ENCODE data around the gene C2orf72.
"Not testable (repeated sequence)": the region's sequence is repeated elsewhere in the genome, so short reads cannot be mapped to it uniquely, and the experiment has no call there.

Gene C2orf72

DNA sequence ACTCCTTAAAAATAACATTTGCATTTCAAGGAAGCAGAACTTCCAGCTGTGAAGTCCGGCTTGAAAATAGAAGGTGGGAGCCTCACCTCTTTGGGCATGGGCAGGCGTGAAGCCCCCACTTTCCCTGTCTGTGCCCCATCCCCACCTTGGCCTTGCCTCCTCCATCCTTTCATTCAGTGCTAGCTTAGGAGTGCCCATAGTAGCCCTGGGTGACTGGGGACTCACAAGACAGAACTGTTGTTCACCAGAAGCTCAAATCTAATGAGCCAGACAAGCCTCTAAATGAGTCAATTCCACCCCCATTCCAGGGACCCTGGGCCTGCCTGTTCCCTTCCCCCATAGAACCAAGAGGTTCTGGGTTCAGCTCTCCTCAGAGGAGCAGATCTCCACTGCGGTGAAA is 21.4 kb upstream of the C2orf72 start:
- Histone ChIP-seq H3K27ac (ENCODE audit: low read length) (no peak overlapping the region), H3K27me3 (ENCODE audit: insufficient read depth, low read length) (peaks cover 9% of the 10 kb centered on the region; the same call in 1 of the 2 replicates), H3K9me3 (ENCODE audit: insufficient read depth, low read depth, low read length) (no peaks in the 10 kb centered on the region), H3K4me3 (ENCODE audit: low read length) (no peak overlapping the region), H3K36me3 (ENCODE audit: insufficient read depth, low read depth, low read length) (no peaks in the 10 kb centered on the region), H3K4me1 (ENCODE audit: insufficient read depth, low read length) (peaks cover 11% of the 10 kb centered on the region; the same call in 1 of the 2 replicates), H3K9ac (ENCODE audit: low read depth, low read length) (no peak overlapping the region)

DNA sequence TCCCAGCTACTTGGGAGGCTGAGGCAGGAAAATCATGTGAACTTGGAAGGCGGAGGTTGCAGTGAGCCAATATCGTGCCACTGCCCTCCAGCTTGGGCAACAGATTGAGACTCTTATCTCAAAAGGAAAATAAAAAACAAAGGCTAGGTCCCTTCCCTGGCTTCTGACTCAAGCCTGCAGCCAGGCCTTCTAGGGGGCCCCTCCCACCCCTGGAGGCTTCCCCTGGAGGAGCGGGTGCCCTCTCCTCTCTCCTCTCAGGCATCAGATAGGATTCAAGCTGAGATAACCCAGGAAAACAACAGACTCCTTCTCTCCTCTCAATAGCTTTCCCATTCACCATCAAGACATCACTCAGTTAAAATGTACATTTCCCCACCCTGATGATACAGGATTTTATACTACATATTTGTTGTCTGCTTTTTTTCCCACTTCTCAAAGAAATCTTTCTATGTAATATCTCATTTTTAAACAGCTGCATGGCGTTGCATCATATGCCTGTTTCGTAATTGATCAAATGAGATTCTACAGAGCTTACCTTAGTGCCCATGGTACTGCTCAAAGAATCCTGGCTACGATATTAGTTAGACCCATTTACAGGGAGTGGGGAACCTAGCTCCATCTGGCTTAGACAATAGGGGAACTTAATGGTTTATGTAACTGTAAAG is 20.6 kb upstream of the C2orf72 start:
- peaks cover 9% of the 10 kb centered on the region; the same call in 1 of the 2 replicates for H3K27me3 ChIP-seq (ENCODE audit: insufficient read depth, low read length)

DNA sequence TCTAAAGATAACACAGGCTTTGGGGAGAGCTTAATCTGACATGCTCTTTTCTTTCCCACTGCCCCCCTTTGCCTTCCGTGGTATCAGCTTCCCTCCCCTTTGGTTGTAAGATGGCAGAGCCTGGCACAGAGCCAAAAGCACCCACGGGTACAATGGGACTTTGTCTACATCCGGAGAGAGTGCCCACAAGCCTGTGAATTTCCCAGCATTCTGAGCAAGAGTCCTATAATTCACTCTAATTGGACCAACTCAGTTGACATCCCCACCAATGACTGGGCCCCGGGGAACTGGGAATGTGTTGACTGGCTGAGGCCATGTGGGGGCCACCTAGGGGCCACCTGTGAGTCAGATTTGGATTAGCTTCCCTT is 20.1 kb upstream of the C2orf72 start:
- H3K36me3 ChIP-seq (ENCODE audit: insufficient read depth, low read depth, low read length), result no peaks in the 10 kb centered on the region
- H3K4me1 ChIP-seq (ENCODE audit: insufficient read depth, low read length), result peaks cover 11% of the 10 kb centered on the region; the same call in 1 of the 2 replicates
- H3K9ac ChIP-seq (ENCODE audit: low read depth, low read length), result no peak overlapping the region
- no peaks in the 10 kb centered on the region for H3K9me3 ChIP-seq (ENCODE audit: insufficient read depth, low read depth, low read length)
- H3K27me3 ChIP-seq (ENCODE audit: insufficient read depth, low read length), result peaks cover 9% of the 10 kb centered on the region; the same call in 1 of the 2 replicates
- H3K4me3 ChIP-seq (ENCODE audit: low read length), result no peak overlapping the region
- H3K27ac ChIP-seq (ENCODE audit: low read length), result no peak overlapping the region

More for the DNA sequence above, 20.6 kb upstream of the C2orf72 start:
- Histone ChIP-seq H3K9me3 (ENCODE audit: insufficient read depth, low read depth, low read length) (no peaks in the 10 kb centered on the region), H3K27ac (ENCODE audit: low read length) (no peak overlapping the region), H3K4me1 (ENCODE audit: insufficient read depth, low read length) (peaks cover 11% of the 10 kb centered on the region; the same call in 1 of the 2 replicates), H3K36me3 (ENCODE audit: insufficient read depth, low read depth, low read length) (no peaks in the 10 kb centered on the region), H3K9ac (ENCODE audit: low read depth, low read length) (no peak overlapping the region), H3K4me3 (ENCODE audit: low read length) (no peak overlapping the region)

DNA sequence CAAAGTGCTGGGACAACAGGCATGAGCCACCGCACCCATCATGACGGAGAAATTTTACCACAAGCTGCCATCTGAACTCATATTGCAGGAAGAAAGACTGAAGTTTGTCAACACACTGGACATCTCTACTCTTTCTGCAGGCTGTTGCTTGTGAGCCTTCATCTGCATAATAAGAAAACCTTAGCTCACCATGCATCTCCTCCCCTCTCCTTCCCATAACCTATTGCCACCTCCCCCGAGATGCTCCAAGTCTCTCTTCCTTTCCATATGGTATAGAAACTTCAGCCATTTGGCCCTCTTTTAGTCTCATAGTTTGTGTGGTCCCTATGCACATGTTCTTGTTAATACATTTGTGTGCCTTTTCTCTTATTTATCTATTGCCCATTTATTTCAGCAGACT is 19.1 kb upstream of the C2orf72 start:
- H3K27me3 ChIP-seq (ENCODE audit: insufficient read depth, low read length), result peaks cover 5% of the 10 kb centered on the region; the same call in 1 of the 2 replicates
- H3K36me3 ChIP-seq (ENCODE audit: insufficient read depth, low read depth, low read length), result no peaks in the 10 kb centered on the region
- no peaks in the 10 kb centered on the region for H3K9me3 ChIP-seq (ENCODE audit: insufficient read depth, low read depth, low read length)
- H3K4me1 ChIP-seq (ENCODE audit: insufficient read depth, low read length), result peaks cover 11% of the 10 kb centered on the region; the same call in 1 of the 2 replicates
- no peak overlapping the region for H3K4me3 ChIP-seq (ENCODE audit: low read length)
- H3K27ac ChIP-seq (ENCODE audit: low read length), result no peak overlapping the region
- no peak overlapping the region for H3K9ac ChIP-seq (ENCODE audit: low read depth, low read length)

DNA sequence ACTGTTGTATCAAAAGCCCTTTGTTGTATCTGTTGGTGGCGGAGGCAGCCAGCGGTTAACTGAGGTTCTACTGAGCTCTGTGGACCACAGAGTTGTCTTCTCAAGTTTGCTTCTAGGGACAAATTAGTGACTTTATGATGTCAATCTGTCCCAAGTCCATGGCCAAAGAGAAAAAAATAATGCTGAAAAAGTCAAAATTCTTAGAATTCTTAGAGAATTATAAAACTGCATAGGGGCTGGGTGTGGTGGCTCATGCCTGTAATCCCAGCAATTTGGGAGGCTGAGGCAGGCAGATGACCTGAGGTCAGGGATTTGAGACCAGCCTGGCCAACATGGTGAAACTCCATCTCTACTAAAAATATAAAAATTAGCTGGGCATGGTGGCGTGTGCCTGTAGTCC is 12.3 kb upstream of the C2orf72 start:
- H3K36me3 ChIP-seq (ENCODE audit: insufficient read depth, low read depth, low read length); H3K27ac ChIP-seq (ENCODE audit: low read length); H3K9ac ChIP-seq (ENCODE audit: low read depth, low read length); H3K9me3 ChIP-seq (ENCODE audit: insufficient read depth, low read depth, low read length); H3K27me3 ChIP-seq (ENCODE audit: insufficient read depth, low read length); H3K4me3 ChIP-seq (ENCODE audit: low read length); H3K4me1 ChIP-seq (ENCODE audit: insufficient read depth, low read length): not testable (repeated sequence)

DNA sequence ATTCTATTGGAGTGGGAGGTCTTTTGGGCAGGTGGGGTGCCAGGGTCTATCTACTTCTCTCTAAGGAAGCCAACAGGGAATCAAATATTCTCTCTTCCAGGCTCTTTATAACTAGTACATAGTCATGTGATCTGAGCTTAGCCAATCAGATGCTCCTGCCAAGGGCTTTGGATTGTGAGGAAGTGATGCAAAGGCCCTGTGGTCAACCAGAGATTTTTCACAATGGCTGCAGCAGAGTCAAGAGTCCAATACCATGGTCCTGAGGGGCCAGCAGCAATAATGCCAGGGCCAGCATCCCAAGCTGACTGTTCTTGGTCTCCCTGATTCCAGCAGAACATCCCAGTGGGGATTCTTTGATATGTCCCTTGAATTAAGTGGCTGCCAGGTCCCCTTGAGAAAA is 8.4 kb upstream of the C2orf72 start:
- Histone ChIP-seq H3K36me3 (ENCODE audit: insufficient read depth, low read depth, low read length) (no peaks in the 10 kb centered on the region), H3K4me3 (ENCODE audit: low read length) (no peak overlapping the region), H3K27me3 (ENCODE audit: insufficient read depth, low read length) (peaks cover 20% of the 10 kb centered on the region), H3K9me3 (ENCODE audit: insufficient read depth, low read depth, low read length) (no peaks in the 10 kb centered on the region), H3K9ac (ENCODE audit: low read depth, low read length) (no peak overlapping the region), H3K27ac (ENCODE audit: low read length) (no peak overlapping the region), H3K4me1 (ENCODE audit: insufficient read depth, low read length) (no peaks in the 10 kb centered on the region)

DNA sequence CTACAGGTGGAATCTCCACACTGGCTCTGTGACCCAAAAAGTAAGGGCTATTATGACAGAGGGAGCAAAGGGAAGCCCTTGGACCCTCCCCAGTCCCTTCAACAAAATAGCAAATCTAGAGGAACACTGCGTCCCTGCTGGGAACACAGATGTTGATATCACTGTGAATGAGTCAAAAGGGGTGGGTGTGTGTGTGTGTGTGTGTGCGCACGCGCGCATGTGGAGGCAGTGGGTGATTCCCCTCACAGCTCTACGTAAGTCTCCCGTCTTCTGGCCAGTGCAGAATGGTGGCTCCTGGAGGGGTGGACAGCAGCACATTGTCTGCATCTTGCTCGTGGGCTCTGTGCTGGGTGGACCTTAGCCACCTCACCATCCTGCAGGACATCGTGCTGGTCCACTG is 7.8 kb upstream of the C2orf72 start:
- Histone ChIP-seq H3K9me3 (ENCODE audit: insufficient read depth, low read depth, low read length) (no peaks in the 10 kb centered on the region), H3K9ac (ENCODE audit: low read depth, low read length) (no peak overlapping the region), H3K4me3 (ENCODE audit: low read length) (no peak overlapping the region), H3K27me3 (ENCODE audit: insufficient read depth, low read length) (peaks cover 22% of the 10 kb centered on the region), H3K27ac (ENCODE audit: low read length) (no peak overlapping the region), H3K4me1 (ENCODE audit: insufficient read depth, low read length) (no peaks in the 10 kb centered on the region), H3K36me3 (ENCODE audit: insufficient read depth, low read depth, low read length) (no peaks in the 10 kb centered on the region)

DNA sequence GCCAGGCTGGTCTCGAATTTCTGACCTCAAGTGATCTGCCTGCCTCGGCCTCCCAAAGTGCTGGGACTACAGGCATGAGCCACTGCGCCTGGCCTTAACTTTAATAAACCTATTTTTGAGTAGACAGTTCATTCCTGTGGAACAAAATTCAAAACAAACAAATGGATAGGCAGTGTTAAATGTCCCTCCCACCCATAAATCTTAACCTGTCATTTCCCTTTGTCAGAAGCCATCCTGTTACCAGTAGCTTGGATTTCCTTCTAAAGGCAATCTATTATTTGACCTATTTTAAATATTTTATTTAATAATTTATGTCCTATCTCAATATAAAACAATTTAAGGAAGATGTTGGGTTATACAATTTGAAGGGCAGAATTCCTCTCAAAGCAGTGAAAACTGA is 6.6 kb upstream of the C2orf72 start:
- Histone ChIP-seq H3K4me3 (ENCODE audit: low read length) (no peak overlapping the region), H3K27ac (ENCODE audit: low read length) (no peak overlapping the region), H3K4me1 (ENCODE audit: insufficient read depth, low read length) (no peaks in the 10 kb centered on the region), H3K9me3 (ENCODE audit: insufficient read depth, low read depth, low read length) (no peaks in the 10 kb centered on the region), H3K27me3 (ENCODE audit: insufficient read depth, low read length) (peaks cover 34% of the 10 kb centered on the region), H3K36me3 (ENCODE audit: insufficient read depth, low read depth, low read length) (no peaks in the 10 kb centered on the region), H3K9ac (ENCODE audit: low read depth, low read length) (no peak overlapping the region)

DNA sequence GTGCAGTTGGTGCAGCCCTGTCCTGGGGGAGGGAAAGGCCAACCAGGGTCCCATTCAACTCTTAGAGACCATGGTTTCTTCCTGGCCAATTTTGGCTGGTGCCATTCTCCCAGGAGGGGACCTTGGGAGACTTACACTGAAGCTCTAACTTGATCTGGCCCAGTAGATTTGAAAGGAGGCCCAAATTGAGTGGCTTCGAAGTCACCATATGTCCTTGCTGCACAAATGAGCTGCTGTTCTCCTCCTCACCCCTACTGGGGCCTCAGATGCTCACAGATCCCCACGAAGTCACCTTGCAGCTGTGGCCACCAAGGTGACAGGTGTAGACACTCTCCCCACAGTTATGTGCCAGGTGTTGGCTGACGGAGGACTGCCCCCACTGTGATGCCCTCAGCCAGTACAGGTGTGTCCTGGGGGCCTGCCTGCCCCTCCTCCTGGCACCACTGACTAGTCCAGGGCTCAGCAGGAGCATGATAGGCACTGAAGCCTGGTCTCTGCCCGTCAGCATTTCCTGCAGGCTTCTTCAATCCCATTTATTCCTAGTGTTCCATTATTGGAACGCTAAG is 4.7 kb upstream of the C2orf72 start:
- peaks cover 50% of the 10 kb centered on the region for H3K27me3 ChIP-seq (ENCODE audit: insufficient read depth, low read length)

DNA sequence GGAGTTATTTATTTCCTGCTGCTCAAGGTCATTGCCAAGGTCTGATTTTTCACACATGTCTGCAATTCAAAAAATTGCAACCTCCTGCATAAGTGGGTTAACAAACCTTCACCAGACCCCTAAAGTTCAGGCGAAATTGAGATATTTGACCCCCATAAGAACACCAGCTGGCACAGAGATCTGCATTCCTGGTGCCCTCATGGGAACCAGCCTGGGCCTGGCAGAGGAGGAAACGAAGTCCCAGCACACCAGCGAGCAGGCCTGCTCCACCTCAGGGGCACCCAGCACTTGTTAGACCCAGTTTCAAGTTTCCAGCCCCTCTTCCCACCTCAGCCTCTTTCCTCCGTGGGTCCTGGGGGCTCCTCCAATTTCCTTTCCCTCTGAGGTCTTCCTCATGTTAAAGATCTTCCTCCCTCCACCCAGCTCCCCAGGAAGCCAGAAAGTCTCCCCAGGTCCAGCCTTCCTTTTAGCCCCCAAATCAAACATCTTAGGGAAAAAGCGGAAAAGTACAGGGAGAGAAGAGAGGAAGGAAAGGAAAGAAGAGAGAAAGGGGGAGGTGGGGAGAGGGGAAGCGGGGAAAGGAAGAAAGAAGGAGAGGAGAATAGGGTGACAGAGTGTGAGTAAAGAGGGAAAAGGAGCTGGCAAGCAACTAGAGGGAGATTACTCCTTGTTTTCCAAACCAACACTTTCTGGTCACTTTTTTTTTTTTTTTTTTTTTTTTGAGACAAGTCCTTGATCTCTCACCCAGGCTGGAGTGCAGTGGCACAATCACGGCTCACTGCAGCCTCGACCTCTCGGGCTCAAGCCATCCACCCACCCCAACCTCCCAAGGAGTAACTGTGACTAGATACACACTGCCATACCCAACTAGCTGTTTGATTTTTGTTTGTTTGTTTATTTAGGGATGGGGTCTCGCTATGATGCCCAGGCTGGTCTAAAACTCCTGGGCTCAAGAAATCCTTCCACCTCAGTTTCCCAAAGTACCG is 3.9 kb upstream of the C2orf72 start:
- Histone ChIP-seq H3K9me3 (ENCODE audit: insufficient read depth, low read depth, low read length) (no peaks in the 10 kb centered on the region), H3K9ac (ENCODE audit: low read depth, low read length) (no peak overlapping the region), H3K4me1 (ENCODE audit: insufficient read depth, low read length) (no peaks in the 10 kb centered on the region), H3K4me3 (ENCODE audit: low read length) (no peak overlapping the region), H3K27ac (ENCODE audit: low read length) (no peak overlapping the region), H3K27me3 (ENCODE audit: insufficient read depth, low read length) (peaks cover 55% of the 10 kb centered on the region), H3K36me3 (ENCODE audit: insufficient read depth, low read depth, low read length) (no peaks in the 10 kb centered on the region)

More for the DNA sequence above, 4.7 kb upstream of the C2orf72 start:
- no peaks in the 10 kb centered on the region for H3K4me1 ChIP-seq (ENCODE audit: insufficient read depth, low read length)
- no peaks in the 10 kb centered on the region for H3K36me3 ChIP-seq (ENCODE audit: insufficient read depth, low read depth, low read length)
- H3K9me3 ChIP-seq (ENCODE audit: insufficient read depth, low read depth, low read length), result no peaks in the 10 kb centered on the region
- H3K27ac ChIP-seq (ENCODE audit: low read length), result no peak overlapping the region
- no peak overlapping the region for H3K4me3 ChIP-seq (ENCODE audit: low read length)
- H3K9ac ChIP-seq (ENCODE audit: low read depth, low read length), result no peak overlapping the region

DNA sequence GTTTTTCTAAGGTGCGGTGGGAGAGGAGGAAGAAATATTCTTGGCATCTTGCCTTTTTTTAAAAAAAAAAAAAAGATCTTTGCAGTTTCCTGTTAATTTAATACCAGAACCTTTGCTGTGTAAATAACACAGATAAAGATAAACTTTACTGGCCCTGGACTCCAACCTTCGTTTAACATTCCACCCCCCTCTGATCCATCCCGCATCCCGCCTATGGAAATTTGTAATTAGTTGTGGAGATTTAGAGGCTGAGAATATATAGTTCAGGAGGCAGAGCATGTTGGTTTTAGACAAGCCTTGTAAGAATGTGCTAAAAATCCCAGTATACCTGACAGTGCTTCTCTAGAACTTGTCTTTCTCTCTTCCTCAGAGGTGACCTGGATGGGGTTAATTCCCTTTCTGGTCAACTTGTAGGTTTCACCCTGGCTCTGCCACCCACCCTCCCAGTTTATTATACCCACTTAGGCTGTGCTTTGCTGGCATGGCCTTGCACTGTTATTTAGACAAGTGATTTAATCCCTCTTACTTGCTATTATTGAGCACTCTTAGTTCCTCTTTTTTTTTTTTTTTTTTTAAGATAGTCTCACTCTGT is 2.9 kb upstream of the C2orf72 start:
- H3K4me3 ChIP-seq (ENCODE audit: low read length), result no peak overlapping the region
- no peaks in the 10 kb centered on the region for H3K4me1 ChIP-seq (ENCODE audit: insufficient read depth, low read length)
- no peak overlapping the region for H3K9ac ChIP-seq (ENCODE audit: low read depth, low read length)
- no peak overlapping the region for H3K27ac ChIP-seq (ENCODE audit: low read length)
- no peaks in the 10 kb centered on the region for H3K9me3 ChIP-seq (ENCODE audit: insufficient read depth, low read depth, low read length)
- no peaks in the 10 kb centered on the region for H3K36me3 ChIP-seq (ENCODE audit: insufficient read depth, low read depth, low read length)
- H3K27me3 ChIP-seq (ENCODE audit: insufficient read depth, low read length), result peaks cover 65% of the 10 kb centered on the region
